HepG2 (cell line): ENCODE data around the gene SLC17A5. TPM values are rescaled to one million over a fixed set of nuclear protein-coding genes. Genes with fewer than 3 reads are reported as not detected.

Experiments used
- ARNTL ChIP-seq: sonication (generic); formaldehyde crosslinking; IDR thresholded peaks from 2 replicates; pipeline ENCODE4 v1.4.0; 2020; ENCODE audit warnings: mild to moderate bottlenecking, missing genetic modification reagents
- BRCA1 ChIP-seq: sonication (generic); formaldehyde crosslinking; IDR thresholded peaks from 2 replicates; pipeline ENCODE4 v1.4.0; 2020; ENCODE audit warnings: missing genetic modification reagents
- MED1 ChIP-seq: sonication (generic); formaldehyde crosslinking; IDR thresholded peaks from 2 replicates; pipeline ENCODE4 v1.4.0; 2020; ENCODE audit warnings: missing genetic modification reagents
- NFIC ChIP-seq: IDR thresholded peaks from 2 replicates; pipeline ENCODE4 v1.6.1; 2012; ENCODE audit warnings: mild to moderate bottlenecking, low read length, inconsistent platforms
- ZFYVE20 ChIP-seq: sonication (generic); formaldehyde crosslinking; IDR thresholded peaks from 2 replicates; pipeline ENCODE4 v1.8.0; 2023; ENCODE audit warnings: low read depth, mild to moderate bottlenecking, moderate library complexity, missing genetic modification reagents, borderline replicate concordance
- ZNF124 ChIP-seq: sonication (generic); formaldehyde crosslinking; IDR thresholded peaks from 2 replicates; pipeline ENCODE4 v1.4.0; 2020; ENCODE audit warnings: missing genetic modification reagents
- ZNF20 ChIP-seq: sonication (generic); formaldehyde crosslinking; IDR thresholded peaks from 2 replicates; pipeline ENCODE4 v1.4.0; 2020; ENCODE audit warnings: mild to moderate bottlenecking, moderate library complexity, missing genetic modification reagents
- ZNF652 ChIP-seq: IDR thresholded peaks from 2 replicates; pipeline ENCODE4 v1.6.1; 2016; ENCODE audit warnings: low read depth, borderline replicate concordance
- ZNF891 ChIP-seq: sonication (generic); formaldehyde crosslinking; IDR thresholded peaks from 2 replicates; pipeline ENCODE4 v1.5.0; 2020; ENCODE audit warnings: mild to moderate bottlenecking, missing genetic modification reagents
- ZSCAN29 ChIP-seq: sonication (generic); formaldehyde crosslinking; conservative IDR thresholded peaks from 2 replicates; pipeline ENCODE4 v1.4.0; 2020; ENCODE audit warnings: mild to moderate bottlenecking, missing genetic modification reagents
- polyA plus RNA-seq, 8 experiments: library from polyadenylated mRNA; depleted of rRNA in 3 of 8; stranded (reverse) in 7 of 8; unstranded in 1 of 8; fragments of >200 nt; fragmentation: Illumina TruSeq in 4 of 8; extraction: Trizol in 4 of 8; gene quantifications; 2 replicates each; pipeline versions ENCODE4 v1.2.1 to v1.2.3, GENCODE V29; 2011 to 2016; ENCODE audit warnings: low read depth in 4 of 8, missing spikeins in 1 of 8, mixed read lengths in 1 of 8; ENCODE audit not compliant: insufficient read depth in 1 of 8
- total RNA-seq, 5 experiments: library from RNA; depleted of rRNA; stranded (reverse); fragments of >200 nt; fragmentation: Illumina TruSeq; extraction: Trizol; gene quantifications; 2 replicates each; pipeline ENCODE4 v1.2.3, GENCODE V29; 2016; ENCODE audit warnings: low read depth in 1 of 5
- TF ChIP-seq, protein P1 (sequence below): sonication (generic); formaldehyde crosslinking; IDR thresholded peaks from 2 replicates; pipeline ENCODE4 v1.4.0; 2020; ENCODE audit warnings: missing genetic modification reagents
- TF ChIP-seq, protein P2 (sequence below): IDR thresholded peaks from 2 replicates; pipeline ENCODE4 v1.6.1; 2016; ENCODE audit warnings: missing genetic modification reagents, missing compliant biosample characterization
- TF ChIP-seq, protein P3 (sequence below): sonication (generic); formaldehyde crosslinking; IDR thresholded peaks from 2 replicates; pipeline ENCODE4 v1.4.0; 2020; ENCODE audit warnings: missing genetic modification reagents, borderline replicate concordance
- TF ChIP-seq, protein P4 (sequence below): IDR thresholded peaks from 2 replicates; pipeline ENCODE4 v1.6.1; 2018; ENCODE audit warnings: missing genetic modification reagents, mild to moderate bottlenecking, missing compliant biosample characterization

The SLC17A5 gene
- total and polyA plus RNA-seq, 2 of the 13 experiments (the other 11 are each of a cell fraction or from before 2014, with no cell fraction given), result 18.3 to 20.5 TPM

DNA sequence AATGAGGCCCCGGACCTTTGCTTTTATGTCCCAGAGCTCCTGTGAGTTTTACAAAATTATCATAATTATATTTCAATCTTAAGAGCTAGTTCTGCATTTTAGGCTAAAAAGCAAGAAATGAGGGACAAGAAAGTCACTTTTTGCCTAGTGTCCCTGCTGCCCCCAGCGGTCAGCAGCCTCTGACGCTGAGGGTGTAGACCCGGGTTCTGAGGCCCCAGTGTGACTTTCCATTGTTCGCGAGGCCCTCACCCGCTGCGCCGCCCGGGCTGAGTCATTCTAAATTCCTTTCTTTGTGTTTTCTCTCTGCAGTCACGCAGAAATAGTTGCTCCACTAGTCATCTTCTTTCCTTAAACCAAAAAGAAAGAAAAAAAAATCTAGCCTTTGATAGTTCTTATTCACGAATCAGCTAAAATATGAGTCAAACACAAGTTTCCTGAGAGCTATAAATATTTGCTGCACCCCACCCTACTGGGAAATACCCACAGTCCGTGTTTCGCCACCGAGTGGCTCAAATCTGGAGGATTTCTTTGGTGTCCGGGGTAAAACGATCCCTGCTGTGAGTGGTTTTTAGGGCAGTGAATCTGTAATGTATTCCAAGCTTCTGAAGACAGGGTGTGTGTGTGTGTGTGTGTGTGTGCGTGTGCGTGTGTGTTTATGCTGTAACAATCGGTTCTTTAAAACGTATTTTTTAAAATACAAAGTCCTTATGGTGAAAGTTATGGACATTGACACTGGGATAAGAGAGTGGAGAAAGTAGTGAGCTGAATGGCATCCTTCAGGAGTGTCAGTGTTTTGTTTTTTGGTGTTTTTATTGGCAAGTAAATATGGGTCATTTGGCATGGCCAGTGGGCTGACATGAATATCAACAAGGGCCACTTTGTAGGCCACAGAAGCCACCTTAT is 73.3 kb downstream of the SLC17A5 start (continued):
- TF ChIP-seq ZNF652 (CRISPR knock-in tag) (no peak), MED1 (CRISPR knock-in tag) (peak; percentile 68), ZNF20 (CRISPR knock-in tag) (no peak), NFIC (peak; percentile 64; the same call in 1 of the 2 replicates), BRCA1 (CRISPR knock-in tag) (no peak), ZSCAN29 (peak; percentile 90; the same call in 1 of the 2 replicates), ZNF124 (no peak; the same call in 1 of the 2 replicates), ZFYVE20 (CRISPR knock-in tag) (no peak), ZNF891 (no peak), ARNTL (CRISPR knock-in tag) (no peak)
- TF ChIP-seq, protein P1, sequence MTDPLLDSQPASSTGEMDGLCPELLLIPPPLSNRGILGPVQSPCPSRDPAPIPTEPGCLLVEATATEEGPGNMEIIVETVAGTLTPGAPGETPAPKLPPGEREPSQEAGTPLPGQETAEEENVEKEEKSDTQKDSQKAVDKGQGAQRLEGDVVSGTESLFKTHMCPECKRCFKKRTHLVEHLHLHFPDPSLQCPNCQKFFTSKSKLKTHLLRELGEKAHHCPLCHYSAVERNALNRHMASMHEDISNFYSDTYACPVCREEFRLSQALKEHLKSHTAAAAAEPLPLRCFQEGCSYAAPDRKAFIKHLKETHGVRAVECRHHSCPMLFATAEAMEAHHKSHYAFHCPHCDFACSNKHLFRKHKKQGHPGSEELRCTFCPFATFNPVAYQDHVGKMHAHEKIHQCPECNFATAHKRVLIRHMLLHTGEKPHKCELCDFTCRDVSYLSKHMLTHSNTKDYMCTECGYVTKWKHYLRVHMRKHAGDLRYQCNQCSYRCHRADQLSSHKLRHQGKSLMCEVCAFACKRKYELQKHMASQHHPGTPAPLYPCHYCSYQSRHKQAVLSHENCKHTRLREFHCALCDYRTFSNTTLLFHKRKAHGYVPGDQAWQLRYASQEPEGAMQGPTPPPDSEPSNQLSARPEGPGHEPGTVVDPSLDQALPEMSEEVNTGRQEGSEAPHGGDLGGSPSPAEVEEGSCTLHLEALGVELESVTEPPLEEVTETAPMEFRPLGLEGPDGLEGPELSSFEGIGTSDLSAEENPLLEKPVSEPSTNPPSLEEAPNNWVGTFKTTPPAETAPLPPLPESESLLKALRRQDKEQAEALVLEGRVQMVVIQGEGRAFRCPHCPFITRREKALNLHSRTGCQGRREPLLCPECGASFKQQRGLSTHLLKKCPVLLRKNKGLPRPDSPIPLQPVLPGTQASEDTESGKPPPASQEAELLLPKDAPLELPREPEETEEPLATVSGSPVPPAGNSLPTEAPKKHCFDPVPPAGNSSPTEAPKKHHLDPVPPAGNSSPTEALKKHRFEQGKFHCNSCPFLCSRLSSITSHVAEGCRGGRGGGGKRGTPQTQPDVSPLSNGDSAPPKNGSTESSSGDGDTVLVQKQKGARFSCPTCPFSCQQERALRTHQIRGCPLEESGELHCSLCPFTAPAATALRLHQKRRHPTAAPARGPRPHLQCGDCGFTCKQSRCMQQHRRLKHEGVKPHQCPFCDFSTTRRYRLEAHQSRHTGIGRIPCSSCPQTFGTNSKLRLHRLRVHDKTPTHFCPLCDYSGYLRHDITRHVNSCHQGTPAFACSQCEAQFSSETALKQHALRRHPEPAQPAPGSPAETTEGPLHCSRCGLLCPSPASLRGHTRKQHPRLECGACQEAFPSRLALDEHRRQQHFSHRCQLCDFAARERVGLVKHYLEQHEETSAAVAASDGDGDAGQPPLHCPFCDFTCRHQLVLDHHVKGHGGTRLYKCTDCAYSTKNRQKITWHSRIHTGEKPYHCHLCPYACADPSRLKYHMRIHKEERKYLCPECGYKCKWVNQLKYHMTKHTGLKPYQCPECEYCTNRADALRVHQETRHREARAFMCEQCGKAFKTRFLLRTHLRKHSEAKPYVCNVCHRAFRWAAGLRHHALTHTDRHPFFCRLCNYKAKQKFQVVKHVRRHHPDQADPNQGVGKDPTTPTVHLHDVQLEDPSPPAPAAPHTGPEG (CRISPR knock-in tag), result no peak
- TF ChIP-seq, protein P2, sequence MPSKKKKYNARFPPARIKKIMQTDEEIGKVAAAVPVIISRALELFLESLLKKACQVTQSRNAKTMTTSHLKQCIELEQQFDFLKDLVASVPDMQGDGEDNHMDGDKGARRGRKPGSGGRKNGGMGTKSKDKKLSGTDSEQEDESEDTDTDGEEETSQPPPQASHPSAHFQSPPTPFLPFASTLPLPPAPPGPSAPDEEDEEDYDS, result peak; percentile 36; the same call in 1 of the 2 replicates
- TF ChIP-seq, protein P3, sequence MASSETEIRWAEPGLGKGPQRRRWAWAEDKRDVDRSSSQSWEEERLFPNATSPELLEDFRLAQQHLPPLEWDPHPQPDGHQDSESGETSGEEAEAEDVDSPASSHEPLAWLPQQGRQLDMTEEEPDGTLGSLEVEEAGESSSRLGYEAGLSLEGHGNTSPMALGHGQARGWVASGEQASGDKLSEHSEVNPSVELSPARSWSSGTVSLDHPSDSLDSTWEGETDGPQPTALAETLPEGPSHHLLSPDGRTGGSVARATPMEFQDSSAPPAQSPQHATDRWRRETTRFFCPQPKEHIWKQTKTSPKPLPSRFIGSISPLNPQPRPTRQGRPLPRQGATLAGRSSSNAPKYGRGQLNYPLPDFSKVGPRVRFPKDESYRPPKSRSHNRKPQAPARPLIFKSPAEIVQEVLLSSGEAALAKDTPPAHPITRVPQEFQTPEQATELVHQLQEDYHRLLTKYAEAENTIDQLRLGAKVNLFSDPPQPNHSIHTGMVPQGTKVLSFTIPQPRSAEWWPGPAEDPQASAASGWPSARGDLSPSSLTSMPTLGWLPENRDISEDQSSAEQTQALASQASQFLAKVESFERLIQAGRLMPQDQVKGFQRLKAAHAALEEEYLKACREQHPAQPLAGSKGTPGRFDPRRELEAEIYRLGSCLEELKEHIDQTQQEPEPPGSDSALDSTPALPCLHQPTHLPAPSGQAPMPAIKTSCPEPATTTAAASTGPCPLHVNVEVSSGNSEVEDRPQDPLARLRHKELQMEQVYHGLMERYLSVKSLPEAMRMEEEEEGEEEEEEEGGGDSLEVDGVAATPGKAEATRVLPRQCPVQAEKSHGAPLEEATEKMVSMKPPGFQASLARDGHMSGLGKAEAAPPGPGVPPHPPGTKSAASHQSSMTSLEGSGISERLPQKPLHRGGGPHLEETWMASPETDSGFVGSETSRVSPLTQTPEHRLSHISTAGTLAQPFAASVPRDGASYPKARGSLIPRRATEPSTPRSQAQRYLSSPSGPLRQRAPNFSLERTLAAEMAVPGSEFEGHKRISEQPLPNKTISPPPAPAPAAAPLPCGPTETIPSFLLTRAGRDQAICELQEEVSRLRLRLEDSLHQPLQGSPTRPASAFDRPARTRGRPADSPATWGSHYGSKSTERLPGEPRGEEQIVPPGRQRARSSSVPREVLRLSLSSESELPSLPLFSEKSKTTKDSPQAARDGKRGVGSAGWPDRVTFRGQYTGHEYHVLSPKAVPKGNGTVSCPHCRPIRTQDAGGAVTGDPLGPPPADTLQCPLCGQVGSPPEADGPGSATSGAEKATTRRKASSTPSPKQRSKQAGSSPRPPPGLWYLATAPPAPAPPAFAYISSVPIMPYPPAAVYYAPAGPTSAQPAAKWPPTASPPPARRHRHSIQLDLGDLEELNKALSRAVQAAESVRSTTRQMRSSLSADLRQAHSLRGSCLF (CRISPR knock-in tag), result no peak
- TF ChIP-seq, protein P4, sequence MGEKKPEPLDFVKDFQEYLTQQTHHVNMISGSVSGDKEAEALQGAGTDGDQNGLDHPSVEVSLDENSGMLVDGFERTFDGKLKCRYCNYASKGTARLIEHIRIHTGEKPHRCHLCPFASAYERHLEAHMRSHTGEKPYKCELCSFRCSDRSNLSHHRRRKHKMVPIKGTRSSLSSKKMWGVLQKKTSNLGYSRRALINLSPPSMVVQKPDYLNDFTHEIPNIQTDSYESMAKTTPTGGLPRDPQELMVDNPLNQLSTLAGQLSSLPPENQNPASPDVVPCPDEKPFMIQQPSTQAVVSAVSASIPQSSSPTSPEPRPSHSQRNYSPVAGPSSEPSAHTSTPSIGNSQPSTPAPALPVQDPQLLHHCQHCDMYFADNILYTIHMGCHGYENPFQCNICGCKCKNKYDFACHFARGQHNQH, result 0 out of 2 replicates have a peak, but pooled peaks have one; percentile 65
